Right lobe of liver (tissue), 4 donors: ENCODE measurements around the gene LPA.
"Not testable (repeated sequence)": the region's sequence is repeated elsewhere in the genome, so short reads cannot be mapped to it uniquely, and the experiment has no call there.

Experiments
- POLR2A ChIP-seq: fragments of 450-650 bp; IDR thresholded peaks from one replicate; pipeline ENCODE4 v1.6.1; 2017; ENCODE audit warnings: antibody characterized with exemption, mild to moderate bottlenecking
- TF ChIP-seq, protein P1 (sequence below), 4 donors: fragments of 200-600 bp in 3 of 4; fragments of 450-650 bp in 1 of 4; IDR thresholded peaks; one replicate each; pipeline versions ENCODE4 v1.5.1 to v1.8.0; 2016 to 2022; ENCODE audit warnings: antibody characterized with exemption in 4 of 4, mild to moderate bottlenecking in 2 of 4
- donor health status: DM: no; HTN: no; CAD: no.
- donor health status: DM: no; HTN: no; CAD: no.
- donor health status: DM: no; HTN: yes; CAD: no.

GRCh38 chr6:160696884-160697283, 32.8 kb upstream of the LPA start:
- TF ChIP-seq, protein P1, sequence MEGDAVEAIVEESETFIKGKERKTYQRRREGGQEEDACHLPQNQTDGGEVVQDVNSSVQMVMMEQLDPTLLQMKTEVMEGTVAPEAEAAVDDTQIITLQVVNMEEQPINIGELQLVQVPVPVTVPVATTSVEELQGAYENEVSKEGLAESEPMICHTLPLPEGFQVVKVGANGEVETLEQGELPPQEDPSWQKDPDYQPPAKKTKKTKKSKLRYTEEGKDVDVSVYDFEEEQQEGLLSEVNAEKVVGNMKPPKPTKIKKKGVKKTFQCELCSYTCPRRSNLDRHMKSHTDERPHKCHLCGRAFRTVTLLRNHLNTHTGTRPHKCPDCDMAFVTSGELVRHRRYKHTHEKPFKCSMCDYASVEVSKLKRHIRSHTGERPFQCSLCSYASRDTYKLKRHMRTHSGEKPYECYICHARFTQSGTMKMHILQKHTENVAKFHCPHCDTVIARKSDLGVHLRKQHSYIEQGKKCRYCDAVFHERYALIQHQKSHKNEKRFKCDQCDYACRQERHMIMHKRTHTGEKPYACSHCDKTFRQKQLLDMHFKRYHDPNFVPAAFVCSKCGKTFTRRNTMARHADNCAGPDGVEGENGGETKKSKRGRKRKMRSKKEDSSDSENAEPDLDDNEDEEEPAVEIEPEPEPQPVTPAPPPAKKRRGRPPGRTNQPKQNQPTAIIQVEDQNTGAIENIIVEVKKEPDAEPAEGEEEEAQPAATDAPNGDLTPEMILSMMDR (IDR thresholded peaks at IDR 0.05): not testable (repeated sequence)
- not testable (repeated sequence) for TF ChIP-seq POLR2A
